Astrocyte of the cerebellum (primary cell): ENCODE measurements around the gene DLGAP1.

Experiments used
- DNase-seq: peaks from one replicate; pipeline ENCODE4 v3.0.0-alpha.2; 2011; ENCODE audit warnings: low read depth
- H3K4me3 ChIP-seq: 2 replicates; pipeline ENCODE4 v1.5.1; 2011; ENCODE audit warnings: mild to moderate bottlenecking, low read depth, low read length, moderate library complexity
- in situ Hi-C: cut with HindIII; loops from 2 replicates; pipeline ENCODE4 v1.10.0; 2017; ENCODE audit warnings: low sequenced_read_pairs
- TF ChIP-seq, protein P1 (sequence below): IDR thresholded peaks from 2 replicates; pipeline ENCODE4 v1.5.1; 2012; ENCODE audit warnings: low read length, low read depth, moderate library complexity, mild to moderate bottlenecking; ENCODE audit errors: missing control alignments

The DLGAP1 gene

DNA sequence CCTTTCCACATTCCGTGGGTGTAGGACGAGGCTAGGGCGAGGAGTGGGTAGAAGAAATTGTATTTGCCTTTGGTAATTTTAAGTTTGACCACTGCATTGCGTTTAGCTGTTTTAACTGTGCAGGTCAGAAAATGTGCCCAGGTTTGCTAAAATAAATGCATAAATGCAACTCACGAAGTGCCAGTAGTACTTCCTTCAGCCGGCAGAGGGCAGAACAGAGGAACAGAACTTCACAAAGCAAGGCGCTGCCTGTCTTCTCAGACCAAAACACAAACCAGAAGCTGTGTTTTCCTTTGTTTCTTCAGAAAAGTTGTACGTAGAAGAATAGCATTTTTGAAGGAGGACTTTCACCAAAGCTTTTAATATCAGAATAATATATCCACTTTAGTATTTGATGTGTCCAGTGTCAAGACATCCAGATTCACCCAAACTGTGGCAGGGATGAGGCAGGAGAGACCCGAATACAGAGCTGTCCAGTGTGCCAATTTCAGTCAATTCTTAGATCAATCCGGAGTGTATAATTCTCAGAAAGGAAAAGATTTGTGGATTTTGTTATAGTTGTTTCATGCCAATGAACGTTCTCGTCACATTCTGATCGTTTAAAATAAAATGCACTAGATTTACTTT is 348.6 kb downstream of the DLGAP1 start:
- TF ChIP-seq, protein P1, sequence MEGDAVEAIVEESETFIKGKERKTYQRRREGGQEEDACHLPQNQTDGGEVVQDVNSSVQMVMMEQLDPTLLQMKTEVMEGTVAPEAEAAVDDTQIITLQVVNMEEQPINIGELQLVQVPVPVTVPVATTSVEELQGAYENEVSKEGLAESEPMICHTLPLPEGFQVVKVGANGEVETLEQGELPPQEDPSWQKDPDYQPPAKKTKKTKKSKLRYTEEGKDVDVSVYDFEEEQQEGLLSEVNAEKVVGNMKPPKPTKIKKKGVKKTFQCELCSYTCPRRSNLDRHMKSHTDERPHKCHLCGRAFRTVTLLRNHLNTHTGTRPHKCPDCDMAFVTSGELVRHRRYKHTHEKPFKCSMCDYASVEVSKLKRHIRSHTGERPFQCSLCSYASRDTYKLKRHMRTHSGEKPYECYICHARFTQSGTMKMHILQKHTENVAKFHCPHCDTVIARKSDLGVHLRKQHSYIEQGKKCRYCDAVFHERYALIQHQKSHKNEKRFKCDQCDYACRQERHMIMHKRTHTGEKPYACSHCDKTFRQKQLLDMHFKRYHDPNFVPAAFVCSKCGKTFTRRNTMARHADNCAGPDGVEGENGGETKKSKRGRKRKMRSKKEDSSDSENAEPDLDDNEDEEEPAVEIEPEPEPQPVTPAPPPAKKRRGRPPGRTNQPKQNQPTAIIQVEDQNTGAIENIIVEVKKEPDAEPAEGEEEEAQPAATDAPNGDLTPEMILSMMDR = peak; percentile 86
- DNase-seq = peak; percentile 76
- in situ Hi-C loops = no loop called here
- no peak overlapping the region for H3K4me3 ChIP-seq

DNA sequence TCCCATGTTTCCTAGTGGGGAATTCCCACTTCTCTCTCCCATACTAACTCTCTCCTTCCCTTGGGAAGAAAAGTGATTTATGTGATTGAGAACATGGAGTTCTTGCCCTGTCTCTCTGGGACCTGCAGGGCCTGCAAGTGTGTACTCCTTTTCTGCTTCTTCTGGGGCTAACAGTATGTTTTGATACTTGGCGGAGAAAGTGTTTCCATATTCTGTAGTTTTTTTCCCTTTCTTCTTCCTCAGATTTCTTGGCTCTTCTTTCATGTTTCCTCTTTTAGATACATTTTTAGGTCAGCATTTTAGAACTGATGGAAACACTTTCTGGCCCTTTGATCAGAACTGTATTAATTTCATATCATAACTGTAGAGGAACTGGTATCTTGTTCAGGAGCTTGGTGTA is 352.2 kb downstream of the DLGAP1 start:
- H3K4me3 ChIP-seq = no peak overlapping the region
- TF ChIP-seq, protein P1 = no peak
- DNase-seq = no peak
- in situ Hi-C loops = no loop called here

GRCh38 chr18:4101009-4101408 is 354.1 kb downstream of the DLGAP1 start:
- DNase-seq = no peak
- TF ChIP-seq, protein P1 = no peak
- H3K4me3 ChIP-seq = no peak overlapping the region
- in situ Hi-C loops = no loop called here

GRCh38 chr18:4096486-4096885 is 358.6 kb downstream of the DLGAP1 start:
- peak; percentile 29 for DNase-seq
- in situ Hi-C loops = no loop called here
- no peak overlapping the region for H3K4me3 ChIP-seq
- TF ChIP-seq, protein P1 = no peak

- TF ChIP-seq, protein P1 = no peak
- H3K4me3 ChIP-seq = no peak overlapping the region
- in situ Hi-C loops = no loop called here
- DNase-seq = no peak
Observed at GRCh38 chr18:4093676-4094075, 361.4 kb downstream of the DLGAP1 start.

DNA sequence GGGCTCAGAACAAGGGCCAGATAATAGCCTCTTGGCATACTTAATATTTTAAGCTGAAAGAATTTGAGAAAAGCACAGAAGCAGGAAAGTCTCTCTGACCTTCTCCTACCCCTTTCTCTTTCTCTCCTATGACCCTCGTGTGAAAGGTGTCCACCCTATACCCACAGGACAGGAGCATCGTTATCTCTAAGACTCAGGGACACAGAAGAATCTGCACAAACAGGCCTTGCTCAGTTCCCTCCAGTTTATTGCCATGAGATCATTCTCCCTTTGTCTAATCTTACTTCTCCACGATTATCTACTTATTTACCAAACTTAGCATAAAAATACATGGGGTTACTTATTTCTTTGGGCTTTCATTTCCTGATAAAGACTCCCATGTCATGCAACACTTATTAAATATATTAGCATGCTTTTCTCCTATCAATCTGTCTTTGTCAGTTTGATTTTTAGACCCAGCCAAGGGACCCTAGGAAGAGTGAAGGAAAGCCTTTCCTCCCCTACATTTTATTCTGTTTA is 370.7 kb downstream of the DLGAP1 start:
- TF ChIP-seq, protein P1 = no peak

GRCh38 chr18:4078246-4078645 is 376.9 kb downstream of the DLGAP1 start:
- in situ Hi-C loops = no loop called here
- no peak for DNase-seq
- TF ChIP-seq, protein P1 = no peak
- H3K4me3 ChIP-seq = no peak overlapping the region

More for the DNA sequence above, 370.7 kb downstream of the DLGAP1 start:
- DNase-seq = no peak
- H3K4me3 ChIP-seq = no peak overlapping the region
- in situ Hi-C loops = no loop called here
